GM19438 (cell line): ENCODE data around the gene RPL19.
A peak's percentile ranks its signal among the peaks of the same experiment; 100 is the strongest.
"Not testable (repeated sequence)": the region's sequence is repeated elsewhere in the genome, so short reads cannot be mapped to it uniquely, and the experiment has no call there.

ENCODE experiments used
- ATAC-seq: cut with Tn5 transposase; IDR thresholded peaks from one replicate; pipeline ENCODE4 v1.9.1; 2021; ENCODE audit warnings: low read depth; ENCODE audit not compliant: unreplicated experiment

The RPL19 gene

GRCh38 chr17:39200070-39200879 lies at the start of gene RPL19:
RPL19 (plus strand) TSS chr17:39200283; CDS start chr17:39200345, 62 bp downstream.
- ATAC-seq: peak; percentile 55

GRCh38 chr17:39150795-39151149 lies 49.3 kb upstream of the RPL19 start:
- ATAC-seq: no peak

GRCh38 chr17:39151150-39151942 lies 48.7 kb upstream of the RPL19 start, which contains the start of gene PLXDC1:
PLXDC1 (minus strand) TSS chr17:39151637; CDS start chr17:39151437, 200 bp downstream.
- no peak for ATAC-seq

GRCh38 chr17:39151943-39152818 lies 47.9 kb upstream of the RPL19 start:
- no peak for ATAC-seq

GRCh38 chr17:39153599-39154051 lies 46.5 kb upstream of the RPL19 start:
- ATAC-seq: no peak

- no peak for ATAC-seq
Observed at GRCh38 chr17:39155654-39156053, 44.4 kb upstream of the RPL19 start.

GRCh38 chr17:39156491-39156890 lies 43.6 kb upstream of the RPL19 start:
- no peak for ATAC-seq

- no peak for ATAC-seq
Observed at GRCh38 chr17:39158623-39159022, 41.5 kb upstream of the RPL19 start.

GRCh38 chr17:39161962-39162361 lies 38.1 kb upstream of the RPL19 start:
- no peak for ATAC-seq

- ATAC-seq: no peak
Observed at GRCh38 chr17:39164675-39165143, 35.4 kb upstream of the RPL19 start.

- no peak for ATAC-seq
Observed at GRCh38 chr17:39165178-39165840, 34.8 kb upstream of the RPL19 start.

- no peak for ATAC-seq
Observed at GRCh38 chr17:39165841-39166349, 34.2 kb upstream of the RPL19 start, which contains the start of gene ARL5C. ARL5C (minus strand) TSS chr17:39166161; CDS start chr17:39165760, 401 bp downstream.

GRCh38 chr17:39166437-39167335 lies 33.4 kb upstream of the RPL19 start:
- ATAC-seq: no peak

GRCh38 chr17:39167476-39167875 lies 32.6 kb upstream of the RPL19 start:
- ATAC-seq: no peak

- ATAC-seq: not testable (repeated sequence)
Observed at GRCh38 chr17:39168503-39168902, 31.6 kb upstream of the RPL19 start.

- ATAC-seq: no peak
Observed at GRCh38 chr17:39169101-39169500, 31.0 kb upstream of the RPL19 start.

GRCh38 chr17:39169518-39169917 lies 30.6 kb upstream of the RPL19 start:
- no peak for ATAC-seq

- no peak for ATAC-seq
Observed at GRCh38 chr17:39170109-39170508, 30.0 kb upstream of the RPL19 start.

- no peak for ATAC-seq
Observed at GRCh38 chr17:39170558-39170957, 29.5 kb upstream of the RPL19 start.
